Activated CD4-positive, alpha-beta T cell treated with anti-CD3 and anti-CD28 coated beads for 4 hours (primary cell): ENCODE measurements around the gene SPI1.
"Not testable (repeated sequence)": the region's sequence is repeated elsewhere in the genome, so short reads cannot be mapped to it uniquely, and the experiment has no call there.

ENCODE experiments used
- DNase-seq, 2 donors: peaks; one replicate each; pipeline ENCODE4 v3.0.0-alpha.2; 2020

Gene SPI1

DNA sequence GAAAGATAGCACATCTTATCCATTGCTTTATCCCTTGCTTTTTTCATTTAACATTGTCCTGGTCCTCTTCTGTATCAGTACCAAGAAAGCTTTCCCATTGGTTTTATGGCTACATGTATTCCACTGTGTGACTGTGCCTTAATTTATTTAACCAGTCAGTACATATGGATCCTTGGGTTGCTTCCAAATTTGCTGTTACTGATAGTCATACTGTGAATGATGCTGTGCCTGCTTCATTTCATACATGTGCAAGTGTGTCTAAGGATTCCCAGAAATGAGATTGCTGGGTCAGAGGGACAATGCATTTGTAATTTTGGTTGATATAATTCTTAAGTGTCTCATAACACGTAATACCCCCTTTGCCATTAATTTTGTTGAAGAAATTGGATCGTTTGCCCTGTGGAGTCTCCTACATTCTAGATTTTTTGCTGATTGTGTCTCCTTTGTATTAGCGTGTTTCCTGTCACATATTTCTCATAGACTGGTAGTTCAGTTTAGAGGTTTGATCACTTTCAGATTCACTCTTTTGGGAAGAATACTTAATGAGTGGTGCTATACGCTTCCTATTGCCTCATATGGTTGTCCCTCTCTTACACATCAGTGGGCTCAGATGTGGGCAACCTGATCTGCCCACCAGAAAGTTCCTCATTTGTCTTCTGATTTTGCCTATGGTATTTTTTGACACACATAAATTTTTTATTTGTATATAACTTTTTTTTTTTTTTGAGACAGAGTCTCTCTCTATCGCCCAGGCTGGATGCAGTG is 61.1 kb downstream of the SPI1 start:
- no peak for DNase-seq

DNA sequence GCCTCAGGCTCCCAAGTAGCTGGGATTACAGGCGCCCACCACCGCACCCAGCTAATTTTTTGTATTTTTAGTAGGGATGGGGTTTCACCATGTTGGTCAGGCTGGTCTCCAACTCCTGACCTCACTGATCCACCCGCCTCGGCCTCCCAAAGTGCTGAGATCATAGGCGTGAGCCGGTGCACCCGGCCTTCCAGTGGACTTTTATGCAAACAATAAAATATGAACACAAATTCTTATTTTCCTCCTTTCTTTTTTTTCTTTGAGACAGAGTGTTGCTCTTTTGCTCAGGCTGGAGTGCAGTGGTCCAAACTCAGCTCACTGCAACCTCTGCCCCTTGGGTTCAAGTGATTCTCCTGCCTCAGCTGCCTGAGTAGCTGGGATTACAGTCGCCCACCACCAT is 61.8 kb downstream of the SPI1 start:
- DNase-seq = not testable (repeated sequence)

DNA sequence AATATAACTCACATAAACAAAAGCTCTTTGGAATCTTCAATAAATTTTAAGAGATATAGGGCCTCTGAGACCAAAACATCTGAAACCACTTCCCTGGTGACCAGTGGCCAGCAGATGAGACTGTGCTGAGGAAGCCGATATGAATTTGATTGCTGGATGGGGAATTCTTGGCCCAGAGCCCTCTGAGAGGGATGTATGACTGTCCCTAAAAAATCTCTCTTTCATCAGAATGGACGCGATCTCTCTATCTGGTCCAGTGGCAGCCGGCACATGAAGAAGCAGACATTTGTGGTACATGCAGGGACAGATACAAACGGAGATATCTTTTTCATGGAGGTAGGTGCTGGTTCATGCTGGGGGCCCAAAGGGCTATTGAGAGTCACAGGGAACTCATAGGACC is 63.4 kb downstream of the SPI1 start:
- no peak for DNase-seq

DNA sequence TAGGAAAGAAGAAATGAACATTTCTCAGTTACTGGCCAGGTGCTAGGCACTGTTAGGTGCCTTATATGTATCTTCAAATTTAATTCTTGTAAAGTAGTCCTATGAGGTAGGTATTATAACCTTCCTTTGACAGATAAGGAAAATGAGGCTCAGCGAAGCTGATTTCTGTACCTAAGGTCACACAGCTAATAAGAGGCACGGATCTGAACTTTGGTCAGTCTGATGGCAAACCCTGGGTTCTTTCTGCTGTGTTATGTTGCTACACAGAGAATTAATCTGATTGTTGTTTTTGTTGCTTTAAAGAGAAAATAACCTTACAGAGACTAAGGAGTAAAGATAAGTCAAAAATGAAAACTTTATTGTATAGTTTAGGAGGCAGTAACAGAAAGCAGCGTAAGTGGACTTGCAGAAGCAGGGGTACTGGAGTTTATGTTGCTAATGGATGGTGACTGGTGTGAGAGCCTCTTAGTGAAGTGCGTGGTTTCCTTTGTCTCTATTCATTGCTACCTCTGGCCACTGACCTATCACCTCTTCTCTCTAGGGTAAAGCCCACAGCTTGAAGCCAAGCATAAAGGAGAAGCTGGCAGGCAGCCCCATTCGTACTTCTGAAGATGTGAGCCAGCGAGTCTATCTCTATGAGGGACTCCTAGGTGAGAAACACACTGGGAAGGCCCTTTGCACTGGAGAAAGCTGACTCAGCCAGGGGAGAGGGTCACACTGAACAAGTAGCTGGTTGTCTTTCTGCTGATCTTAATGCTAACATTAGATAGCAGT is 70.1 kb downstream of the SPI1 start:
- DNase-seq = no peak

DNA sequence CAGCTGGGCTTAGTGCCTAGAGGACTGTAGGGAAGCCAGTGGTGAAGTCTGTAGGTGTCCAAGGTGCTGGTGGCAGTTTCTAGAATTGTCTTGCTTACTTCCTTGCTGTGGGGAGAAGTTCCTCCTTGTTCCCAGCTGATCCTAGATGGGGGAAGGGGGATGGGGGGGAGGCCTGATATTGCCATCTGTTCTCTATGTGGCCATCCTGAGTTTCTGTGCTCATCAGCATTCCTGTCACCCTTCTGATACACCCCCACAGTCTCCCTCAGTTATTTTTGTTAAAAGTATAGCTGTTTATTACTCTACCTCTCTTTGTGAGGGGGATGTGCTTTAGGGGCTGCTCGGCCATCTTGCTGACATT is 71.9 kb downstream of the SPI1 start:
- DNase-seq = no peak

DNA sequence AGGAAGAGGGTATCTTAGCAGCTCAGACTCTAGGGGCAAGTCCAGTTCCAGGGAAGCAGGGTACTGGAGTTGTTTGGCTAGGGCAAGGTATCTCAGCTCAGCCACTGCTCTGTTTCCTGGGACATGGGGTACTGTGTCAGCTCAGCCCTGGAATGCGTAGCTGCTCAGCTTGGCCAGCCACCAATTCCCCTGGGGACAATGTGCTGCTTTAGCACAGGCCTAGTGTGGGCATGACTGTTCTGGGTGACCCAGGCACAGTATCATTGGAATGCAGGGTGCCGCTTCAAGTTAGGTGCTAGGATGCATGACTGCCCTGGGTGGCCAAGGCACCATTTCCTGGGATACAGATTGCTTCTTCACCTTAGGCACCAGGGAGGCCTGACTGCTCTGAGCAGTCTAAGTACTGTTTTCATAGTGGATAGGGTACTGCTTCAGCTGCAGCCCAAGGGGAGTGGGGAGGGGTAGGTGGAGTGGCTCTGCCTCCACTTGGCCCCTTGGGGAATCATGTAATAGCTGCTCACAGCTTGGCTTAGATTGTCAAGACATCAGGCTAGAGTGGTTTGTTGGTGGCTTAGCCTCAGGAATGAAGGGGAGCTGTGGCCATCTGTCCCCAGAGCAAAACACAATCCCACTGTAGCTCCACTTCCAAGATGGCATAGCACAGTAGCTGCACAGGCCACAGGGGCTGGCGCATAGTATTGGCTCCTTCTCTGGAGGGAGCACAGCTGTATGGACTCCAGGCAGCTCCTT is 72.4 kb downstream of the SPI1 start:
- no peak for DNase-seq
